ENCODE measurements around the gene TMC6.

DNA sequence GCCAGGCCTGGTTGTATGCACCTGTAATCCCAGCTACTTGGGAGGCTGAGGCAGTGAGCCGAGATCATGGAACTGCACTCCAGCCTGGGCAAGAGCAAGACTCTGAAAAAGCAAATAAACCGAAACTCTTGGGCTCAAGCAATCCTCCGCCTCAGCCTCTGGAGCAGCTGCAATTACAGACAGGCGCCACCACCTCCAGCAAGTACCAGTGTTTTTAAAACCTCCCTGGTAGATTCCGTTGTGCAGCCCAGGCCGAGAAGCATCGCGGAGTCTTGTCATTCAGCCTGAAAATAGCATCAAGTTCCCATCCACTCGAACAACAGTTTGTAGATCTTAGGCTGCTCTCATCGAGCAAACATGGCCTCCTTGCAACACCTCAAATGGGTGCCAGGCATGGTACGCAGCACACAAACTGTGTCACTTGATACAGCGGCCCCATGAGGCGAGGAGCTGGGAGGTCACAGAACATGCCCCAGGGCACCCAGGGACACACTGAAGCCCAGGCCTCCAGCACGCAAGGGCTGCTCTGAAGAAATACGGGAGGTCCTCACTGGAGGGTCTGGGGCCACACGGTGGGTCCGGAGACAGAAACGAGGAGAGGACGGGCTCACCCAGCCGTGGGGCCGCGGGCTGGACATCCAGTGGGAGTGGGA, 18.1 kb downstream of the TMC6 start:
- TF ChIP-seq, protein P1, sequence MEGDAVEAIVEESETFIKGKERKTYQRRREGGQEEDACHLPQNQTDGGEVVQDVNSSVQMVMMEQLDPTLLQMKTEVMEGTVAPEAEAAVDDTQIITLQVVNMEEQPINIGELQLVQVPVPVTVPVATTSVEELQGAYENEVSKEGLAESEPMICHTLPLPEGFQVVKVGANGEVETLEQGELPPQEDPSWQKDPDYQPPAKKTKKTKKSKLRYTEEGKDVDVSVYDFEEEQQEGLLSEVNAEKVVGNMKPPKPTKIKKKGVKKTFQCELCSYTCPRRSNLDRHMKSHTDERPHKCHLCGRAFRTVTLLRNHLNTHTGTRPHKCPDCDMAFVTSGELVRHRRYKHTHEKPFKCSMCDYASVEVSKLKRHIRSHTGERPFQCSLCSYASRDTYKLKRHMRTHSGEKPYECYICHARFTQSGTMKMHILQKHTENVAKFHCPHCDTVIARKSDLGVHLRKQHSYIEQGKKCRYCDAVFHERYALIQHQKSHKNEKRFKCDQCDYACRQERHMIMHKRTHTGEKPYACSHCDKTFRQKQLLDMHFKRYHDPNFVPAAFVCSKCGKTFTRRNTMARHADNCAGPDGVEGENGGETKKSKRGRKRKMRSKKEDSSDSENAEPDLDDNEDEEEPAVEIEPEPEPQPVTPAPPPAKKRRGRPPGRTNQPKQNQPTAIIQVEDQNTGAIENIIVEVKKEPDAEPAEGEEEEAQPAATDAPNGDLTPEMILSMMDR (IDR thresholded peaks at IDR 0.05), result no peak
- no peak for TF ChIP-seq POLR2AphosphoS5 (IDR thresholded peaks at IDR 0.05; ENCODE audit: insufficient read depth in 1 of 2, low read depth in 1 of 2)

Measured in vagina (tissue), 2 donors.